Measurements from ENCODE around the gene TBK1. TPM values are rescaled to one million over a fixed set of nuclear protein-coding genes. Genes with fewer than 3 reads are reported as not detected.

TBK1 gene
- polyA plus RNA-seq, 1 donor from 2014 or later = 19.7 TPM

- Histone ChIP-seq H3K9me2 (ENCODE audit: insufficient read depth, low read length) (no peaks in the 10 kb centered on the region), H2AFZ (ENCODE audit: low read depth, low read length) (no peak overlapping the region), H3K27ac (ENCODE audit: low read length) (no peak overlapping the region), H3F3A (ENCODE audit: insufficient read depth, low read length, poor library complexity, severe bottlenecking) (no peaks in the 10 kb centered on the region), H4K20me1 (ENCODE audit: insufficient read depth) (no peaks in the 10 kb centered on the region), H3K27me3 (ENCODE audit: insufficient read depth, low read depth, low read length) (no peaks in the 10 kb centered on the region), H3K4me3 (ENCODE audit: low read length) (no peak overlapping the region), H3K4me2 (ENCODE audit: low read length) (no peak overlapping the region), H3K79me2 (replicated peaks; ENCODE audit: insufficient read depth, low read length) (no peaks in the 10 kb centered on the region), H3K9ac (ENCODE audit: low read length) (no peak overlapping the region), H3K9me3 (ENCODE audit: low read length) (no peaks in the 10 kb centered on the region), H3K36me3 (ENCODE audit: insufficient read depth, low read length) (peaks cover 6% of the 10 kb centered on the region)
- TF ChIP-seq EZH2 (IDR thresholded peaks at IDR 0.05; ENCODE audit: borderline replicate concordance, insufficient read depth, low read length, poor library complexity, severe bottlenecking) (no peak), RAD21 (conservative IDR thresholded peaks at IDR 0.05) (no peak), TAF1 (IDR thresholded peaks at IDR 0.05; ENCODE audit: low read depth) (no peak), MXI1 (conservative IDR thresholded peaks at IDR 0.05; ENCODE audit: poor library complexity, severe bottlenecking) (no peak)
These were observed 39.5 kb upstream of the TBK1 start for GRCh38 chr12:64412459-64412858.

- no peaks in the 10 kb centered on the region for H3F3A ChIP-seq (ENCODE audit: insufficient read depth, low read length, poor library complexity, severe bottlenecking)
- H2AFZ ChIP-seq (ENCODE audit: low read depth, low read length) = no peak overlapping the region
- H3K4me2 ChIP-seq (ENCODE audit: low read length) = no peak overlapping the region
- no peaks in the 10 kb centered on the region for H3K9me3 ChIP-seq (ENCODE audit: low read length)
- H3K4me3 ChIP-seq (ENCODE audit: low read length) = no peak overlapping the region
- H3K36me3 ChIP-seq (ENCODE audit: insufficient read depth, low read length) = peaks cover 6% of the 10 kb centered on the region
- H3K79me2 ChIP-seq (replicated peaks; ENCODE audit: insufficient read depth, low read length) = no peaks in the 10 kb centered on the region
- H3K9ac ChIP-seq (ENCODE audit: low read length) = no peak overlapping the region
- TF ChIP-seq REST (IDR thresholded peaks at IDR 0.05; ENCODE audit: borderline replicate concordance) (no peak), SMC3 (conservative IDR thresholded peaks at IDR 0.05; ENCODE audit: poor library complexity) (no peak), CTCF (IDR thresholded peaks at IDR 0.05; ENCODE audit: poor library complexity, severe bottlenecking) (no peak), POLR2AphosphoS5 (IDR thresholded peaks at IDR 0.05) (no peak), TAF1 (IDR thresholded peaks at IDR 0.05; ENCODE audit: low read depth) (no peak), EP300 (conservative IDR thresholded peaks at IDR 0.05; ENCODE audit: poor library complexity, severe bottlenecking) (peak; percentile 70), EZH2 (IDR thresholded peaks at IDR 0.05; ENCODE audit: borderline replicate concordance, insufficient read depth, low read length, poor library complexity, severe bottlenecking) (no peak), RAD21 (conservative IDR thresholded peaks at IDR 0.05) (no peak), MXI1 (conservative IDR thresholded peaks at IDR 0.05; ENCODE audit: poor library complexity, severe bottlenecking) (peak; percentile 61)
- H4K20me1 ChIP-seq (ENCODE audit: insufficient read depth) = no peaks in the 10 kb centered on the region
- no peaks in the 10 kb centered on the region for H3K9me2 ChIP-seq (ENCODE audit: insufficient read depth, low read length)
- no peaks in the 10 kb centered on the region for H3K27me3 ChIP-seq (ENCODE audit: insufficient read depth, low read depth, low read length)
- no peak overlapping the region for H3K27ac ChIP-seq (ENCODE audit: low read length)
These were observed 38.0 kb upstream of the TBK1 start for GRCh38 chr12:64413884-64414283.
